IPS-NIHi7 (cell line): ENCODE results near the gene CCDC92.
A peak's percentile ranks its signal among the peaks of the same experiment; 100 is the strongest.

Source experiments
- DNase-seq: peaks from one replicate; pipeline ENCODE4 v3.0.0; 2012; ENCODE audit warnings: mixed read lengths; ENCODE audit errors: extremely low spot score

Gene CCDC92

DNA sequence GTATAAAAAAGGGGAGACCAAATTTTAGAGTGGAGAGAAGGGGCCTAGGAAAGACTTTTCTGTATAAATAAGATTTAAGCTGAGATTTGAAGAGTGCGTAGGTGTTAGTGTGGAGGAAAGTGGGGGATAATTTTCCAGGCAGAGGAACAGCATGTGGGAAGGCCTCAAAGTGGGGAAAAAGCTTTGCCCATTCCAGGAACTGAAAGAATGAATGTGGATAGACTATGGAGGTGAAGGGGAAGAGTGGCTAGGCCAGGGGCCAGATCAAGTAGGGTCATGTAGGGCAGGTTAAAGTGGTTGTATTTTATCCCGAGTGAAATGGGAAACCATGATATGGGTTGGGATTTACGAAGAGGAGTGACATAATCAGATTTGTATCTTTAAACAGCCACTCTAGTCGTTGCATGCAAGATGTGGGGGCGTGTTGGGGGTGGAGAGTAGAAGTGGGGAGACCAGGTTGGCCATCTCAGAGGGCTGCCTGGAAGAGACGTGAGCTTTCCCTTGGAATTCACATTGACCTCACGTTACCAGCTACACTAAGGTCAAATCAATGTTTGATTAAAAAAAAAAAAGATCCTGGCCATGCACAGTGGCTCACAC is 3.7 kb upstream of the CCDC92 start:
- DNase-seq = no peak

DNA sequence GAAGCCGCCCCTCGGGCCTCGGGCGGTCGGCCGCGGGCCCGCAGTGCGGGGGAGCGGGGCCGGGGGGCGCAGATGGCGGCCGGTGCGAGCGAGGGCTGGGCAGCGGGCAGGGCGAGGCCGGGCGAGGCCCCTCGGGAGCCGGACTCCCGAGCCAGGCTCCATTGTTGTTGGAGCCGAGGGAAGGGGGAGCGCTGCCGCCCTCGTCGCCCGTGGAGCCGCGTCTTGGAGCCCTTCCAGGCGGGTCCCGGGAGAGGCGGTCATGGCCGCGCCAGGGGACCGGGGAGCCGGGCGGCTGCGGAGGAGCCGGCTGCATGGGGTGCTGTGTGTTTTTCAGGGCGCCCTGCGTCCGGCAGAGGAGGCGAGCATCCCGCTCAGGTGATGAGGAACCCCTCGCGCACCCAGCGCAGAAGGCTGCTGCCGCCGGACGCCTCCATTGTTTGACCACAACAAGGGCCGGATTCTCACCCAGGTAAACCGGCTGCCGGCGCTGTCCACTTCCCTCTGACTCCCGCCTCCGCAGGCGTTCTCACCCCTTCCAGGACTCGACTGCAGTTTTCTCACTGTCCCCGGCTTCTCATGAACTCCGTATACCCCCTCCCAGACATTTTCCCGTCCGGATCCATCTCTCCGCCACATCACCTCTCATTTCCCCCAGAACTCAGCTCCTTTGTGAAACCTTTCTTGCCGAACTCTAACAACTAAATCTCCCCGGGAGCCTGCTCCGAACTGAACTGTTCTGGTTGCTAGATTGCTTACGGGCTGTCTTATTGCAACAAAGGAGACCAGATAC is 1.1 kb upstream of the CCDC92 start:
- DNase-seq = peak; percentile 46

DNA sequence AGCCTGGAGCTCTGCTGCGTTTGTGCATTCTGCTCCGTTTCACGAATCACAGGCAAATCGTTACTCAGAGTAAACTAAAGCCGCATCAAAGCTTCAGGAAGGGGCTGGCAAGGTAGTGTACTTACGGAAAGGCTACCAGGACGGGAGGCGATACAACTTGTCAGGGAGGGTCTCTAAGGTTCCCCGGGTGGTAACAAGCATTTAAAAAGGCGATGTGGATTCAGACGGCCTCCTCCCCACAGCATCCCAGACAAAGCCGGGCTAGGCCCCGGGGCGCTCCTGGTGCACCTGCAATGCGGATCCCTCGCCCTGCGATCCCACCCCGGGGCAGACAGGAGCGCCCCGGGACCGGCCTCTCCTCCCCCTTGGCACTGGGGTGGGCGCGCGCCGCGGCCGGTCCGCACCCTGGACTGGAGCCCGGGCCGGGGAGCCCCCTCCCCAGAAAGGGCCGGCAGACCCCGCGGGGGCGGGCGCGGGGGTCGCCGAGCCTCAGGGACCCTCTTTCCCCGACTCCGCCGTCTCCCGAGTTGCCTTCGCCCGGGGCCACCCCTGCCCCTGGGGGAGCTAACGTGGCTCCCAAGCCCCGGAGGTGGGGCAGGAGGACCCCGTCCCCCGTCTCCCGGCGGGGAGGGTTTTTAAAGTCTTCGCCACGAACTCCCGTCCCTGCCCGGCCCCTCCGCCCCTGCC is 718 bp downstream of the CCDC92 start:
- DNase-seq = peak; percentile 77

DNA sequence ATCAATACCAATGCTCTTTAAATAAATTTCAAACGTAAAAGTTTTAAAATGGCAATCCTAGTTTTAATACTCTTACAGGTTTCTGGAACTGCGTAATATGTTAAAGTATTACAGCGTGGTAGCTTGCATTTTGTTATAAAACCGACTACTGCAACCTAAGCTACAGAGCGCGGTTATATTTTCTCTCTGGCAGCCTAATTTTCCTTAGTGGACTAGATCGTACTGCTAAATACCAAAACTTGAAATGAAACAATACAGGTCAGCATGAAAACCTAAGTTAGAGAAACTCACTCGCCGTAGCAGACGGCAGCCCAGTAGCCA is 1.2 kb downstream of the CCDC92 start:
- no peak for DNase-seq

DNA sequence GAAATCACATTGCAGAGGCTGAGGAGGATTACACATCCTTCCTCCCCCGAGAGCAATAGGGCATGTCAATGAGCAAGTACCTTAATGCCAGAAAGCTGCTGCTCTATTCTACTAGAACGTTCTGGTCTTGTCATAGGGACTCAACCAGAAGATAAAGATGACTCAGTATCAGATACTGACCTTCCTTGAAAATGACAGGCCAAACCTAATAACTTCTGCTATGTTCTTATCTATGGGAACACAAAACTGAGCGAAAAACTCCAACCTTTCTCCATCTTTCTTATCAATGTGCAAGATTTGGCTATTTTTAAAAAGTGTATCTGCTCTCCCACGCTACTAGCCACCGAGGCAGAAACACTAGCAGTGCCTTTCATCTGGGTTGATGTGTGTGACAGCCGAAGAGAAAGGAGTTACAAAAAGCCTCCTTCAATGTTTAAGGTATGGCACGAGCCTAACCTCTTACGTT is 5.5 kb downstream of the CCDC92 start:
- no peak for DNase-seq

DNA sequence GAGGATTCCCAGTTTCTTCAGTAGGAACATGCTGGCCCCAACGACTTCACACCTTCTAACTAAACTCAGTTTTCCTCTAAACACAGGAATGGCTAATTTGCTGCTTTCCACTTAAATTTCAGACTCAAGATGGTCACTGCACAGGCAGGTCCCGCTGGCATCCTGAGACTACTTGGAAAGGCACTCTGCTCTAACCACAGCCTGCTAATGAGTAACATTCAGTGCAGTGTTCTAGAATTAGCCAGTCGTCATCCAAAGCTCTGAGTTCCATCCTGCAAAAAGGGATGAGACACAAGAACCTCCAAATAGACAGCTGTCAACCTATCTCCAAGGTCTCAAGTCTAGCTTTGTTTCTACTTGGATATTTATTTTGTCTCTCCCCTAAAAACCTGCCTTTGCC is 6.0 kb downstream of the CCDC92 start:
- no peak for DNase-seq

DNA sequence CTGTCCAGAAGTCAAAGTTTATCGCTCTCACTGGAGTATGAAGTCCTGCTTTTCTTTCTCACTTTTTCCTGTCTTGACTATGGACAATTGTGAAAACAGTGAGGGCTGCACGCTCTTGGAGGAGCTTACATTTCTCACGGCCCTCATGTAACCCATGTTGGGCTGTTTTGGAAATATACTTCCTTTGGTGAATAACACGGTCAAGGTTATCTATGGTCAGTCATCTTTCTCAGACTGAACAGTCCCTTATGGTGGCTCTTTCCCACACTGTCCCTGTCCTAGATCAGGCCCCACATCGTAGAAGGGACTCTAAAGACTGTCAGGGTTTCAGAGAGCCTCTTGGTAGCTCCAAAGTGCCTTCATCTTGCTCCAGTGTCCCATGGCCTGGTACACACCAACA is 7.2 kb downstream of the CCDC92 start:
- no peak for DNase-seq

DNA sequence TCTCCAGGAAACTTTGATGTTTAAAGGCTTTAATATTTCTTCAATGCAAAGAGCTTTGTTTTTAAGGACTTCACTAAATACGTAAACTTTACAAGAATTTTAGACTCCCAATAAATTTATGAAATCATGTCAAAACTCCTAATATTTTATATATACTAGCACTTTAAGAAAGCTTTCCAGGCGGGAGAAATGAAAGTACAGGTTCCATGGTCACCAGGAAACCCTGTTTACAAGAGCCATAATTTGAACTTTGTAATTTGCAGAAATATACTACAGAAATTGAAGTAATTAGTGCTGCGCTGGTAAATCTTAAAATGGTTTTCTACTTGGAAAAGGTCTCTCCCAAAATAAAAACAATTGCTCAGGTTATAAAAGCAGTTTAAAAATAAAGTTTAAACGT is 8.8 kb downstream of the CCDC92 start:
- DNase-seq = no peak

DNA sequence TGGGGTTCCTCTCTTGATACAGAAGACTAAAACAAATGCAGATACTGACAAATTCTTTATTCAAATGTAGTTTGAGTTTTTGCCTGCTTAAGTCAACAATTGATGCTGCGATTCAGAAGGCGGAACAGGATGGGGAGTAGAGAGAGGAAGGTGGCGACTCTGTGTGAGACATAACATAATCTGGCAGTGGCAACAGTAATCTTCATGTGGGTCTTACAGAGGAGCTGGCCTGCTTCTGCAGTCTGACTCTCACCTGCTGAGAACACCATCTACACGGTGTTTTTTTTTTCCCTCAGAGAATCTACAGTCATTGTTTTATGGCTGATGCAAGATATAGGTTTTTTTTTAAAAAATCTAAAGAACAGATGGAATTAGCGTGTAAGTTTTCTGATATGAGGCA is 10.1 kb downstream of the CCDC92 start:
- no peak for DNase-seq

DNA sequence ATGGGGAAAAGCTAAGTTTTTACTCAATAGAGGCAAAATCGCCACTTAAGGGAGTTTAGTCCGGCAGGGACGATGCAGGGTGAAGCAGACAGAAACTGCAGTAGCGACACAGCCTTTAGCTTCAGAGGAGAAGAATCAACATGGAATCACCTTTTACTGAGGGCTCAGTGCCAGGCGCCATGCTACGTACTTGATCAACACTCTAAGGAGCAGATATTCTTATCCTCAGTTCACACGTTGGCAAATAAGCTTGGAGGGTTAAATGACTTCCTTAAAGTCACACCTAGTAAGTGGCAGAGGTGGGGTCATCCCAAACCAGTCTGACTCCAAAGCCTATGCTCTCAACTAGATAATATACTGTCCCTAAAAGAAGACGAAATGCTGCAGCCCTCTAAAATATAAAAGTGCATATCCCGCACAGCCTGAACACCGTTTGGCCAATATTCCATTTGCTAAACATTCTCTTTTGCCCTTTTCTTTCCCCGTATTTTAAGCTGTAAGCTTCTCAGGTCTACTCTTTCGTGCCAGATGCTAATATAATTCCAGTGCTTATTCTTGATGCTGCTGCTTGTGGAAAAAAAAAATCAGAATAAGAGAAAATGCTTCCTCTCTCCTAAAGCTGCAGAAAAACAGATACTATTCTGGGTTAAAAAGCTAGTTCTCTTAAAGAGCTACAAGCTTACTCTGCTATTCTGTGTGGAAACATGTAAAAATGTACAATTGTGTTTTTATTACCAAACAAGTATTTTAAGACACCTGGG is 10.9 kb downstream of the CCDC92 start:
- DNase-seq = no peak

DNA sequence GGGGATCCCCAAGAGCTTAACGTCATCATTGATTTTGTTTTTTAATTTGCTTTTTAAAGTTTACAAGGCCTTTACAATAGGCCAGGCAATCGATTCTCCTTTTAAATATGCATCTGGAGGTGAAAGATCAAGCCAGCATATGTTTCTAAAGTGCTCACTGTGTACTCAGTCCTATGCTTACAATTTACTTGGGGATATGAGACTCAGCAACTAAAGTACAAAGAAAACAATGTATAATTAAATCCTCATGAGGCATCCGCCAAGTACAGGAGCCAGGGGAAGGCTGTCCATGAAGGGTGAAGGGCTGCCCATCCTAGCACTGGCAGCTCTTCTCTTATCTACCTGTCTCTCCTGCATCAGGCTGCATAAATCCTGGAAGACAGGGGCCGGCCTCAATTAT is 11.8 kb downstream of the CCDC92 start:
- no peak for DNase-seq

DNA sequence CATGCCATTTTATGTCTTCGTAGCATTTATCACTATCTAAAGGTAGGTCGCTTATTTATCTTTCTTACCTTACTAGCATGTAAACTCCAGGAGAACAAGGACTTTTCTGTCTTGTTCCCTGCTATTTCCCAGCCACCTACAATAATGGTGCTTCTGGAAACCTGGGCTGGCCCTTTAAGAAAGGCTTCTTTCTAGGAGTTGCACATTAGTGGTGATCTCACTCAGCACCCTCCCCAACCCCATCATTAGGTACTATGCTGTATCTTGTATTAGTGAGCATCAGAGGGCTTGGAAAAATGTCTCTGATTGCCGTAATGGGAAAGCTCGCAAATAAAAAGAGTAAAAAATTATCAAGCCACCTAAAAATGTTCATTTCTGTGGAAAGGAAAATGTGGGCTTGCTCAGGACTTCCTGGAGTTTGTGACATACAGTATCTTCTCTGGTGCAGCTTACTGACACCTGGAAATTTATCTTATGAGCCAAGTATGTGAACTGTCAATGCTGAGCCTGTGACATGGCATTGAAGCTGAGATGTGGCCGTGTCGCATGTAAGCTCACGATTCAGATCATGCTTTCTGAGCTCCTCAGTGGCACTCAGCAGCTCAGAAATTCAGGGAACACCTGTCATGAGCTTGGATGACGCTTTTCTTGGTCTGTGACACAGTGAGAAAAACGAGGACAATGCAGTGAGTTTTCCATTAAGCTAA is 12.4 kb downstream of the CCDC92 start:
- DNase-seq = no peak

DNA sequence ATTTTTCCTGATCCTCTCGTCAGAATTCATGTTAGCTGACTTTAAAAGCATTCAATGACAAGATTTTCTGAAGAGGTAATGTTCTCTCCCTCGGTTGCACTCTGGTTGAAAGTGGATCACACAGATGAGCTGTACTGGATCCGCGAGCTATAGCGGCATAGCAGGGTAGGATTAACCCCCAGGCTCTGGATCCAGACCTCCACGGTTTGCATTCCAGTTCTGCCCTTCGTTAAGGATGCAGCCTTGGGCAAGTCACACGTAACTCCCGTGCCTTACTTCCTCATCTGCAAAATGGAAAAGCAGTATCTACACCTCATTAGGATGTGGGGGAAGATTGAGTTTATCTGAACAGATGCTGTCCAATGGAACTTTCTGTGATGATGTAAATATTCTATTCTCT is 13.8 kb downstream of the CCDC92 start:
- DNase-seq = no peak

DNA sequence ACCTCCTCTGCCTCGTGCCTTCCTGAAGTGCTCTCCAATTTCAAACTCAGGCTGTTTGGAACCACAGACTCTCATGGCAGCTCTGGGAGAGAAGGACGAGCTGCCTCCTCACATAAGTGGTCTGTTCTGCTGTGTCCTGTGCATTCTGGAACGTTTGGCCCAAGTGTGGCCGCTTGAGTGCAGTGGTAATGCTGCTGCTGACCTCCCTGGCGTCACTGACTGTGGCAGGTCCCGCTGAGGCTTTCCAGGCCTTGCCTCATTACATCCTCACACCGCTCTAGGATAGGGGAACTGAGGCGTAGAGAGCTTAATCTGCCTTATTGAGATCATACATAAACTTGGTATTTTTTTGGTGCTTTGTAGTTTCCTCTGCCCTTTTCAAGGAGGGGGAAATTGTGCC is 14.2 kb downstream of the CCDC92 start:
- DNase-seq = no peak

DNA sequence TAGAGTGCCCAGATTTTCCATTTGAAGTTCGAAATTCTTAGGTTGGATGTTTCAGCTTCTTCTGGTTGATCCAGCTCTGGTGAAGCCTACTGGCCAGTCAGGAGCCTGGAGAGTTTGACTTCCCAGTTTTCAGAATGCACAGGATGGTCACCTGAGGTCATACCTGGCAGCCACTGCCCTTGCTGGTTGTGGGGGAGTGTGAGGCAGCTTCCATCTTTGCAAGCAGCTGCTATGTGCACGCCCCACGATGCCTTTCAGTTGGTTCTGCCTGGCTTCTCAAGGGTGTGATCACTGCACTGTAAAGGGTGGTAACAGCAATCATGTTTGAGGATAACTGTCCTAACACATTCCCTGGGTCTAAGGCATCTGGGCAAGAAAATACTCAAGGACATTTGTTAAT is 15.4 kb downstream of the CCDC92 start:
- no peak for DNase-seq

DNA sequence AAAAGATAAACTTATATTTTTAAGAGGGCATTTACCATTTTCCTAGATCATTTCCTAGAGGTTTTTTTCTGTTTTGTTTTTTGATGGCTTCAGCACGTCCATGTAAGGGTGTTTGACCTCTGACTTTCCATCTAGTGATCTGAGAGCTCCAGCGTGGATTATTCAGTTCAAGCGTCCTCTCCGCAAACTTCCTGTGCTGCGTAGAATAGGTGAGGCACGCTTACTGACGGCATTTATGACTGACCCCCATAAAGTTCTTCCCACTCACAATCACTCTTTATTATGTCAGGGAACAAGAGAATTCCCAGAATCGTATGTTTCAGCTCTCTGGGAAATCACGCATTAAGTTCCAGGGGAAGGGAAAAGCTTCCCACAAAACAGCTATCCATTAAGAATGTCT is 16.4 kb downstream of the CCDC92 start:
- no peak for DNase-seq

DNA sequence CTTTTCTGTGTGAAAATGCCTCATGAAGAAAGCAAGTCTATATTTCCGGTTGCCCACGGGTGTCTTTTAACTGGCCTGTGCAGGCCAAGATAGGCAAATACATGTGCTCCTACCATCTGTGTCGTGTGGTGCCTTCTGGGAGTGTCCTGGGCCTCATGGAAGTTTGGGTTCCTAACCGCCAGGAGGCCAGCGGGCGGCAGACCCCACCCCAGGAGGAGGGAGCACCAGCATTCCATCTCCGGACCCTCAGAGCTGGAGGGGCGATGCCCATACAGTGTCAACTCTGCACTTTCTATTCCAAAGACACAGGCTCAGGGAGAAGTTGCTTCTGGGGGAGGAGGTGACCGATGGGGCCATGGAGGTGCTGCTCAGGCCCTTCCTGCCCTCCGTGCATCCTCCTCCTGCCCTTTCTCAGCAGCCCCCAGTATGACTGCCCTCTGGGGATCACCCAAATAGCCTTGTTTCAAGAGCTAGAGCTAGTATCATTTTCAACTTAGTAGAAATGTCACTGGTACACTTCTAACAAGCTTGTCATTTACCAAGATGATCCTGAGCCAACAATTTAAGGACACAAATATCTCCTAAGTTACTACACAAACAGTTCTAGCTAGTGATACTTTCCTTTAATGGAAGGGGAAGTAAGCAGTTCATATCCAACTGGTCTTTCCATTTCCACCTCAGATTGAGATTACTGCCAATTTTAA is 17.8 kb downstream of the CCDC92 start:
- no peak for DNase-seq

DNA sequence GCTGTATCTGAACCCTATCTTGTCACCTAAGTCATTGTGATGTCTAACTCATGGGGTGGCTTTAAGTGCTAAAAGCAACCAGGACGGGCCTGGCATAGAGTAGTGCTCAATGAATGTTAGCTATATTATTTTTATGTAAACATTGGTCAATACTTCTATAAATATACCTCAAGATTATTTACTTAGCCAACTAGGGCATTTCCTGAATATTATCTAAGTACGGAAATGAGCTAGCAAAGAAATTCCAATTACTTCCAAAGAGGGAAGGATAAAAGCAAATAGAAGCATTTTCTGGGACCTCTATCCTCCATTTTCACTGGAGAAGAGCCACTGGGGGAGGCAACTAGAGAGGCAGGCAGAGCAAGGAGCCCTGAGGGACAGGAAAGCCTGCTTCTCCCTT is 20.6 kb downstream of the CCDC92 start:
- DNase-seq = no peak

DNA sequence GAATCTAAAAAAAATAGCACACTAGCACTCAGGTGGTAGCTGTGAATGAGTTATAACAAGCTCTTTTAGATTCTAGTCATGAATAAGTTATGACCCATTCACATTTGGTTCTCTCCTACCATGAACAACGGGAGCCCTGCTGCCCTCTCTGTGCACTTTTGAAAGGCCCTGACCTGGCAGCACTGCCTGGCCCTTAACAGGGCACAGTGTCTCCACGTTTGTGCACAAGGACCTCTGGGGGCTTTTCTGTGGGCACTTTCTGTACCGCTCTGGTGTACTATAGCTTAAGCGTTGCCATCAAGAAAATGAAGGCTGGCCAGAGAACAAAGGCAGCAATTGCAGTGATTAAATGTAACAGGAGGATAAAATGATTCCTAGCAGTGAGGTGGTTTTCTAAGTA is 21.2 kb downstream of the CCDC92 start:
- no peak for DNase-seq

DNA sequence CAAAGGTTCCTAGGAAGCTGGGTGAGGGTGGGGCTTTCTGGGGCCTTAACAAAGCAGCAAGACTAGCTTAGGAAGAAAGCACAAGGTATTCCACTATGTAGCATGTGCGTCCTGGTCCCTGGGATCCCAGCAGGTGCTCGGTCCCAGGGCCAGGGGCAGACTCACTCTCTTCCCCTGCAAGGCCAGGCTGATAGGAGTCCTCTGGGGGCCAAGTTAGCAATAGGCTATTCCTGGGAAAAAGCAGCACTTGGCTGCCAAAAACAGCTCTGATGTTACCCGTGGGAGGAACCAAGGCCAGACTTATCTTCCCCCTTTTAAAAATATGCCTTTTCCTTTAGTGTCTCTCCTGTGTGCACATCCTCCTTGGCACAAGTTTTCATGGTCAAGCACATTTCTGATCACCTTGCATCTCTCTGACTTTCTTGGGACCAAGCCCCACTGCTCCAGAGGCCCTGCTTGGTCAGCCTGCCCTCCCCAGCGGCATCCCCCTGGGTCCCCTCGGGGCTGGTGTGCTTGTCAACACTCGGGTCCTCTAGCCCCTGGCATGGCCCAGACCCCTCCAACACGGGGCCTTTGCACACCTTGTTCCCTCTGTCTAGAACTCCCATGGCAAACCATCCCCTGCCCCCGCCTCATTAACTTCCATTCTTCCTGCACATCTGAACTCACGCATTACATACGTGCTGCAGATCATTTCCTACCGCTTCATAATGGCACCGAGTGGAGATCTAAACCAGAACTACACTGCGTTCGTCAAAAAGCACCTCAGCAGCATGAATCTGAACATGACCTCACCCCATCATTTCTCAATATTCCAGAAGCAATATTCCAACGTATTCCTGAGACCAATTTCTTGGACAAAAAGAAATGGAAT is 21.9 kb downstream of the CCDC92 start:
- no peak for DNase-seq
